ENCODE measurements around the gene SLC2A4RG.
"Not testable (repeated sequence)": the region's sequence is repeated elsewhere in the genome, so short reads cannot be mapped to it uniquely, and the experiment has no call there.

Gene SLC2A4RG

DNA sequence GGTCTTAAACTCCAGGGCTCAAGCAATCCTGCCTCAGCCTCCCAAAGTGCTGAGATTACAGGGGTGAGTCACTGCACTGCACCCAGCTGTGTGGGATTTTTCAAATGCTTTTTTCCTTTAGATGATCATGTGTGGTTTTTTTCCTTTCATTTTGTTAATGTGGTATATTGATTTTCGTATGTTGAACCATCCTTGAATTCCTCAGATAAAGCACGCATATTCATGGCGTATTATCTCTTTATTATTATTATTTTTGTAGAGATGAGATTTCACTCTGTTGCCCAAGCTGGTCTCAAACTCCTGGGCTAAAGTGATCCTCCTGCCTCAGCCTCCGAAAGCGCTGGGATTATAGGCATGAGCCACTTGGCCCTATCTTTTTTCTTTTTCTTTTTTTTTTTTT, 24.7 kb upstream of the SLC2A4RG start:
- no peak for DNase-seq

DNA sequence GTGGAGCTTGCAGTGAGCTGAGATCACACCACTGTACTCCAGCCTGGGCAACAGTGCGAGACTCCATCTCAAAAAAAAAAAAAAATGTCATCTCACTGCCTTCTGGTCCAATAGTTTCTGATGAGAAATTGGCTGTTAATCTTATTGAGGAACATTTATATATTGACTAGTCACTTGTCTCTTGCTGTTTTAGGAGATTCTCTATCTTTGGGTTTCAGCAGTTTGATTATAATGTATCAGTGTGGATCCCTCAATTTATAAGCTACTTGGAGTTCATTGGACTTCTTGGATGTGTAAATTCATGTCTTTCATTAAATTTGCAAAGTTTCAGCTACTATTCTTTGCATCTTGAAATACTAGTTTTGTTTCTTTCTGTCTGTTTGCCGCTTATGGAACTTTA, 20.6 kb upstream of the SLC2A4RG start:
- no peak for DNase-seq

DNA sequence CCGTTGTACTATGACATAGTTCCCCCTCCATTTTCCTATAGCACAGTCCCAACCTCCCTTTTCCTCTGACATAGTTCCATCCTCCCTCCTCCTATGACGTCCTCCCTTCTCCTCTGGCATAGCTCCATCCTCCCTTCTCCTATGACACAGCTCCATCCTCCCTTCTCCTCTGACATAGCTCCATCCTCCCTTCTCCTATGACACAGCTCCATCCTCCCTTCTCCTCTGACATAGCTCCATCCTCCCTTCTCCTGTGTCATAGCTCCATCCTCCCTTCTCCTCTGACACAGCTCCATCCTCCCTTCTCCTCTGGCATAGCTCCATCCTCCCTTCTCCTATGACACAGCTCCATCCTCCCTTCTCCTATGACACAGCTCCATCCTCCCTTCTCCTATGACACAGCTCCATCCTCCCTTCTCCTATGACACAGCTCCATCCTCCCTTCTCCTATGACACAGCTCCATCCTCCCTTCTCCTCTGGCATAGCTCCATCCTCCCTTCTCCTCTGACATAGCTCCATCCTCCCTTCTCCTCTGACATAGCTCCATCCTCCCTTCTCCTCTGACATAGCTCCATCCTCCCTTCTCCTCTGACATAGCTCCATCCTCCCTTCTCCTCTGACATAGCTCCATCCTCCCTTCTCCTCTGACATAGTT, 16.5 kb upstream of the SLC2A4RG start:
- not testable (repeated sequence) for DNase-seq

DNA sequence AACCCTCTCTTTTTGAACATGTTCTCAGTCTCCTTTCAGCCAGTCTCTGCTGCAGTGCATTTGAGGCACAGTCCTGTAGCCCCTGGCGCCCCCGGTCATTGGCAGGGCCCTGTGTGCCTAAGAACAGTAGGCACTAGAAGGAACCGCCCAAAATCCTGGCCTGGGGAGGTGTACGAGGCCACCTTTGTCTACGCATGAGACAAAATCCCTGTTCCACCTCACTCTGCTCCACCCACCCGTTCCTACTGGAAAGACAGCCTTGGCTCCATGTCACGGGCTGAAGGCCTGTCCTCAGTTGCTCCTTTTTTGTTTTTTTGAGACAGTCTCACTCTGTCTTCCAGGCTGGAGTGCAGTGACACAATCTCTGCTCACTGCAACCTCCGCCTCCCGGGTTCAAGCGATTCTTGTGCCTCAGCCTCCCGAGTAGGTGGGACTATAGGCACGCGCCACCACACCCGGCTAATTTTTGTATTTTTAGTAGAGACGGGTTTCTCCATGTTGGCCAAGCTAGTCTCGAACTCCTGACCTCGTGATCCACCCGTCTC, 9.3 kb upstream of the SLC2A4RG start:
- DNase-seq = not testable (repeated sequence)

DNA sequence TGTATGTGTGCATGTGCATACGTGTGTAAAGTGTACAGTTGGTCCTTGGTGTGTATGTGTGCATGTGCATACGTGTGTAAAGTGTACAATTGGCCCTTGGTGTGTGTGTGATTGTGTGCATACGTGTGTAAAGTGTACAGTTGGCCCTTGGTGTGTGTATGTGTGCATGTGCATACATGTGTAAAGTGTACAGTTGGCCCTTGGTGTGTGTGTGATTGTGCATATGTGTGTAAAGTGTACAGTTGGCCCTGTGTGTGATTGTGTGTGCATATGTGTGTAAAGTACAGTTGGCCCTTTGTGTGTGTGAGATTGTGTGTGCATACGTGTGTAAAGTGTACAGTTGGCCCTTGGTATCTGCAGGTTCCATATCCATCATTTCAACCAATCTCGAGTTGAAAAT, 8.2 kb upstream of the SLC2A4RG start:
- DNase-seq = no peak

DNA sequence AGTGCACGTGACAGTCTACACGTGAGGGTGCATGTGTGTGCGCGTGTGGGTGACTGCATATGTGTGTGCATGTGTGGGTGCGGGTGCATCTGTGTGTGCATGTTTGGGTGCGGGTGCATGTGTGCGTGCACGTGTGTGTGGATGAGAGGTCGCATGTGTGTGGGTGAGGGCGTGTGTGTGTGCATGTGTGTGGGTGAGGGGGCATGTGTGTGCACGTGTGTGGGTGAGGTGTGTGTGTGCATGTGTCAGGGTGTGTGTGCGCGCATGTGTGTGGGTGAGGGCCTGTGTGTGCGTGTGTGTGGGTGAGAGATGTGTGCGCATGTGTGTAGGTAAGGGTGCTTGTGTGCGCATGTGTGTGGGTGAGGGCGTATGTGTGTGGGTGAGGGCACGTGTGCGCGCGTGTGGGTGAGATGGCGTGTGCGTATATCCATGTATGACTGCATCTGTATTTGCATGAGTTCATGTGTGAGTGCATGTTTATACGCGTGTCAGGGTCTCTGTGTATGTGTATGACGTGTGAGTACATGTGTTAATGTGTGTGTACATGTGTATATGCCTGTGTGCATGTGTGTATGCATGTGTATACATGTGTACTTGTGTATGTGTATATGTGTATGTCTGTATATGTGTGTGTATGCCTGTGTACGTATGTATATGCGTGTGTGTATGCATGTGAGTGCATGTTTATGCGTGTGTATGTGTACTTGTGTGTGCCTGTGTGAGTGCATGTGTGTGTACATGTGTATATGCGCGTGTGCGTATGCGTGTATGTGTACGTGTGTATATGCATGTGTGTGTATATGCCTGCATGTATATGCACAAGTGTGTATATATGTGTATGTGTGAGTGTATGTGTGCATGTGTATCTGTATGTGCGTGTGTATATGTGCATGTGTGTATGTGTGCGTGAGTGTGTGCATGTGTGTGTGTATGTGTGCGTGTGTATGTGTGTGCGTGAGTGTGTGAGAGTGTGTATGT, 7.2 kb upstream of the SLC2A4RG start:
- no peak for DNase-seq

DNA sequence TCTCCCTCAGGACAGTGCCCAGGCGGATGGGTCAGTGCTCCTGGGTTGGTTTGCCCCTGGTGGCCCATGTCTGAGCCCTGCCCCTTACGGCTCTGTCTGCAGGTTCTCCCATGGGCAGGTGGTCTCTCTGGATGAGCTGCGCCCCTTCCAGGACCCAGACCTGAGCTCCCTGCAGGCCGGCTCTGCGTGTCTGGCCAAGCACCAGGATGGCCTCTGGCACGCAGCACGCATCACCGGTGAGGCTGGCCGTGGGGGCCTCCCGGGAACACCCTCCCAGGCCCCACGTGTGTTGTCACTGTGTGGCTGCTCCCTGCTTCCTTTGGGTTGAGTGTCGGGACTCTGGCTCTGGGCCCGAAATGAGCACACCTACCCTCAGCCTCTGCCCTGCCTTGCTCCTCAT, 6.5 kb upstream of the SLC2A4RG start:
- DNase-seq = no peak

DNA sequence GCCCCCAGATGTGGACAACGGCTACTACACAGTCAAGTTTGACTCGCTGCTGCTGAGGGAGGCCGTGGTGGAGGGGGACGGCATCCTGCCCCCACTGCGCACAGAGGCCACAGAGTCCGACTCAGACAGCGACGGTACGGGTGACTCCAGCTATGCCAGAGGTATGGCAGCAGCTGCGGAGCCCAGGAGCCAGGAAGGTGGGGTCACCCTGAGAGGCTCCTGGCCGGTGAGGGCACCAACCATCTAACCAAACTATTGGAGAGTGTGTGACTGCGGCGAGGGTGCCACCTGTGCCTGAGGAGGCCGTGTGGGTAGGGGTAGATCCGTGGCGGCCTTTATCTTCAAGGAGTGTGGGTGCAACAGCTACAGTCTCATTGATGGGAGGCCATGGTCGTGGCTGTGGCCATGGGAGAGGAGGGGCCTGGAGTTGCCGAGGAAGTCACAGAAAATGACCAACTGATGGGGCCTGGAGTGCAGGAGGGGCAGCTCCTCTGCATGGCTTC, 5.9 kb upstream of the SLC2A4RG start:
- no peak for DNase-seq

DNA sequence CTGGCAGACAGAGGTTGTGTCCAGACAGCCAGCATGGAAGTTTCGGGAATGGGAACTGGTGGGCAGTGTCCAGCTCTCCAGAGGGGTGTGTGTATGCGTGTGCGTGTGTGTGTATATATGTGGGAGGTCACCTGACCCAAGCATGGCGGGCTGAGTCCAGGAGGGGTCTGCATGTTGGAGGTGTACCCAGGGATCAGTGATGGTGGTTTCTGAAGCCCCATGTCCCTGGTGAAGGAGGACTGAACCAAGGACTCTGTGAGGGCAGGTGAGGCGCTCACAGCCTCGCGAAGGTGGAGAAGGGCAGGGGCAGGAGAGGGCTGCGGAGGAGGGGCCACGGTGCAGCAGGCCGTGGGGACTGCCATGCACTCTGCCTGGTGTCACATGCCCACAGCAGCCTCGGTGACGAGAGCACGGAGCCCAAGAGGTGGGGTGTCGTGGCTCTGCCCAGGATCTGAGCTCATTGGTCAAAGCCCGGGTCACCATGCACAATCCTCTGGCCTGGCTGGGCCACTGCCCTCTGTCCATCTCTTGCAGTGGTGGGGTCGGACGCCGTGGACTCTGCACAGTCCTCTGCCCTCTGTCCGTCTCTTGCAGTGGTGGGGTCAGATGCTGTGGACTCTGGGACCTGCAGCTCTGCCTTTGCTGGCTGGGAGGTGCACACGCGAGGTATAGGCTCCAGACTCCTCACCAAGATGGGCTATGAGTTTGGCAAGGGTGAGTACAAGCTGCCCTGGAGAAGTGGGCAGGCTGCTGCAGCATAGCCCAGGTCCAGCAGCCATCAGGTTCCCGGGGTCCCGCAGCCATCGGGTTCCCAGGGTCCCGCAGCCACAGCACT, 5.2 kb upstream of the SLC2A4RG start:
- no peak for DNase-seq

DNA sequence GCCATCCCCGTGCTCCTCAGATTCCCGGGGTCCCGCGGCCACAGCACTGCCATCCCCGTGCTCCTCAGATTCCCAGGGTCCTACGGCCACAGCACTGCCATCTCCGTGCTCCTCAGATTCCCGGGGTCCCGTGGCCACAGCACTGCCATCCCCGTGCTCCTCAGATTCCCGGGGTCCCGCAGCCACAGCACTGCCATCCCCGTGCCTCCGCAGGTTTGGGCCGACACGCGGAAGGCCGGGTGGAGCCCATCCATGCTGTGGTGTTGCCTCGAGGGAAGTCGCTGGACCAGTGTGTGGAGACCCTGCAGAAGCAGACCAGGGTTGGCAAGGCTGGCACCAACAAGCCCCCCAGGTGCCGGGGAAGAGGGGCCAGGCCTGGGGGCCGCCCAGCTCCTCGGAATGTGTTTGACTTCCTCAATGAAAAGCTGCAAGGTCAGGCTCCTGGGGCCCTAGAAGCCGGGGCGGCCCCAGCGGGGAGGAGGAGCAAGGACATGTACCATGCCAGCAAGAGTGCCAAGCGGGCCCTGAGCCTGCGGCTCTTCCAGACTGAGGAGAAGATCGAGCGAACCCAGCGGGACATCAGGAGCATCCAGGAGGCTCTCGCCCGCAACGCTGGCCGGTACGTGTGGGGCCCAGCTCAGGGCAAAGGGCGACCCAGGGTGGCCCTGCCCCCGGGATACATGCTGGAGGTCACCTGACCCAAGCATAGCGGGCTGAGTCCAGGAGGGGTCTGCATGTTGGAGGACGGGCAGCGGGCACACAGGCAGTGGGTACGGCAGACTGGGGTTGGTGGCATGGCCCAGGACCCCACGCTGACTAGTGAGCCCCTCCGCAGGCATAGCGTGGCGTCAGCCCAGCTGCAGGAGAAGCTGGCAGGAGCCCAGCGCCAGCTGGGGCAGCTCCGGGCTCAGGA, 4.4 kb upstream of the SLC2A4RG start:
- no peak for DNase-seq

DNA sequence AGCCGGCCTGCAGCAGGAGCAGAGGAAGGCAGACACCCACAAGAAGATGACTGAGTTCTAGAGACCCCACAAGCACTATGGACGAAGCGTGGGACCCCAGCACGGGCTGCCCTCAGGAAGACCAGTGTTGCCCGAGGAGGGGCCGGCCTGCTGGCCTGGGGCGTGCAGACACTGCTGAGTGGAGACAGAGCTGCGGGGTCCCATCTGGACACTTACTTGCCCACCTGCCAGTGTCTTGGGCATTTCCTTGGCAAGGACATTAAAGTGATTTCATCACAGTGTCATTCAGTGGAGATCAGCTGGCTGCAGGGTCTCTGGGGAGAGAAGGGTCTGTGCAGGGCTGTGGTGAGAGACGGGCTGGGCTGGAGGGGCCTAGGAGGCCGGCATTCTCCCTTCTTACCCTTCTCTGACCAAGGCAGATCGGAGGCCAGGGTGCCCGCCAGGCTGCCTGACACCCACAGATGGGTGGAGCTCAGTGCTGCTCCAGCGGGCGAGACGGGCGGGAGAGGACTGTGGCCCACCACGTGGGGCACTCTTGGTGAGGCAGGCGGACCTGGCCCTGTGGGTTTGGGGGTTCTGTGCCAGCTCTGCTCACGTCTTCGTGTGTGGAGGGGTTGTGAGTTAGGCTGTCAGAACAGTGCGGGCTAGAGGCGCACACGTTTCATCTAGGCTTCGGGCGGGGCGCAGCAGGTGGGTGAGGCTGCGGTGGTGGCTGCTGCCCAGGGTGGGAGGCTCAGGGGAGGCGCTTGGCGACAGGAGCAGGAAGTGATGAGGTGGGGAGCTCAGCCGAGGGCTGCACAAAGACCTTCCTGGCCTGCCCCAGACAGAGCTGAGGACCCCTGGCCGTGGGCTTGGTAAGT, 3.5 kb upstream of the SLC2A4RG start, which contains the start of gene LIME1:
LIME1 (plus strand) TSS at position 806 of the 860 bp plus-strand sequence. CDS start 886 bp downstream, outside the sequence.
- peak; percentile 85 for DNase-seq

DNA sequence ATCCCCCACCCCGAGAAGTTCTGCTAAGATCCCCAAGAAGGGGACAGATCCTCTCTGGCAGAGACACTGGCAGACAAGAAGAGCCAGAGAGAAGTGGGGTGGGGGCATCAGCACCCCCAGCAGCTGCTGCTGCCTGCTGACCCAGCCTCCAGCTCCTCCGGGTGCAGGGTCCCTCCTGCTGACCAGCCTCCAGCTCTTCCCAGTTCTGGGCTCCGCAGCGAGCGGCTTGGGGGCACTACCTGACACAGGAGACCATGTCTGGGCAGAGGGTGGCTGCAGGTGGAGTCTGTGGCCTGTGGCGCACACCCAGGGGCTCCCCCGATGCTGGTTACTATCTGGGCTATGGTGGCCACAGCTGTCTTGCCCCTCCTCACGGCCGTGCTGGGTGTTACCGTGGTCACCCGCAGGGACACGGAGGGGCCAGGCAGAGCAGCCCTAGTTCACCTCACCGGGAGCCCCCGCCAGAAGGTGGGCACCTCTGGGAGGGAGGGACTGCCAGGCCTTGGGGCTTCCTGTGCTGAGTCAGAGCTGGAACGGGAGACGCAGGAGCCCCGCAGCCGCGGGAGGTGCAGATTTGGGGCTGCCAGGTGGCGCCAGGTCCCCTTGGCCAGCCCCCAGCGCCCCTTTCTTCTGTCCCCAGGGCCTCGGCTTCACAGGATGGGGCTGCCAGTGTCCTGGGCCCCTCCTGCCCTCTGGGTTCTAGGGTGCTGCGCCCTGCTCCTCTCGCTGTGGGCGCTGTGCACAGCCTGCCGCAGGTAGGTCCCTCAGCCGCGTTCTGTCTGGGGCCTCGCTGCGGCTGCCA, 2.5 kb upstream of the SLC2A4RG start:
- peak; percentile 52 for DNase-seq

DNA sequence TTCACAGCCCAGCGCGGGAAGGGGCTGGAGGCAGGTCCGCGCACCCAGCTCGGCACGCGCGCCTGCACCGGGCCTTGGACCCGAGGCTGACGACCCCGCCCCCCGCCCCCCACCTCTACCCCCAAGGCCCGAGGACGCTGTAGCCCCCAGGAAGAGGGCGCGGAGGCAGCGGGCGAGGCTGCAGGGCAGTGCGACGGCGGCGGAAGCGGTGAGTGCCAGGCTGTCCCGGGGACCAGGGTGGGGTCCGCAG, 2.0 kb upstream of the SLC2A4RG start:
- no peak for DNase-seq

DNA sequence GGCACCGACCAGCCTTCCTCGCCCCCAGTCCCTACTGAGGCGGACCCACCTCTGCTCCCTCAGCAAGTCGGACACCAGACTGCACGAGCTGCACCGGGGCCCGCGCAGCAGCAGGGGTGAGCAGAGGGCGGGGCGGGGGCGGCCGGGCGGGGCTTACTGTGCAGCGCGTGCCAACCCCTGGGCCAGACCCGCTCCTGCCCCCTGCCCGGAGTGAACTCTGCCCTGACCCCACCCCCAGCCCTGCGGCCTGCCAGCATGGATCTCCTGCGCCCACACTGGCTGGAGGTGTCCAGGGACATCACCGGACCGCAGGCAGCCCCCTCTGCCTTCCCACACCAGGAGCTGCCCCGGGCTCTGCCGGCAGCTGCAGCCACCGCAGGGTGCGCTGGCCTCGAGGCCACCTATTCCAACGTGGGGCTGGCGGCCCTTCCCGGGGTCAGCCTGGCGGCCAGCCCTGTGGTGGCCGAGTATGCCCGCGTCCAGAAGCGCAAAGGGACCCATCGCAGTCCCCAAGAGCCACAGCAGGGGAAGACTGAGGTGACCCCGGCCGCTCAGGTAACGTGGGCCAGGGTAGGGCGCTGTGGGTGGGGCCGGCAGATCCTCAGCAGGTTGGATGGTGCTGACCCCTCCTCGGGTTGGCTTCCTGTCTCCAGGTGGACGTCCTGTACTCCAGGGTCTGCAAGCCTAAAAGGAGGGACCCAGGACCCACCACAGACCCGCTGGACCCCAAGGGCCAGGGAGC, 1.5 kb upstream of the SLC2A4RG start:
- DNase-seq = peak; percentile 27

DNA sequence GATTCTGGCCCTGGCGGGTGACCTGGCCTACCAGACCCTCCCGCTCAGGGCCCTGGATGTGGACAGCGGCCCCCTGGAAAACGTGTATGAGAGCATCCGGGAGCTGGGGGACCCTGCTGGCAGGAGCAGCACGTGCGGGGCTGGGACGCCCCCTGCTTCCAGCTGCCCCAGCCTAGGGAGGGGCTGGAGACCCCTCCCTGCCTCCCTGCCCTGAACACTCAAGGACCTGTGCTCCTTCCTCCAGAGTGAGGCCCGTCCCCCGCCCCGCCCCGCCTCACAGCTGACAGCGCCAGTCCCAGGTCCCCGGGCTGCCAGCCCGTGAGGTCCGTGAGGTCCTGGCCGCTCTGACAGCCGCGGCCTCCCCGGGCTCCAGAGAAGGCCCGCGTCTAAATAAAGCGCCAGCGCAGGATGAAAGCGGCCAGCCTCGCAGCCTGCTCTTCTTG, 868 bp upstream of the SLC2A4RG start:
- DNase-seq = peak; percentile 46

DNA sequence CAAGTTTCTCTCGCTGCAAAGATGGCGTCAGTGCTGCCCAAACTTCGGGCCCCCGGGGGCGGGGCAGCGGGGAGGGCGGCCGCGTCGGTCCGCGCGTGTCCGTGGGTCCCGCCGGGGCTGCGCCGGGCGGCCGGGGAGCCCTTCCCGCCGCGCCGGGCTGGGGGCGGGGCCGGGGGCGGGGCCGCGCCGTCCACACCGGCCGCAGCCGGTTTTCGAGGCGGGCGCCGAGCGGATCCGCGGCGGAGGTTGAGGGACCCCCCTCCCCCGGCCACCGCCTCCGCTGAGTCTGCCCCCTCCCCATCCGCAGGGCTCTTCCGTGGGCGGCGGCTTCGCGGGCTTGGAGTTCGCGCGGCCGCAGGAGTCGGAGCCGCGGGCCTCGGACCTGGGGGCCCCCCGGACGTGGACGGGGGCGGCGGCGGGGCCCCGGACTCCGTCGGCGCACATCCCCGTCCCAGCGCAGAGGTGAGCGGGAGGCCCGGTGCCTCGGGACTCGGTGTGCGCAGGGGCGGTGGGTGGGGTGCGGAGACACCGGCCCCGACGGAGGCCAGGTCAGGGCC, 572 bp downstream of the SLC2A4RG start:
- peak; percentile 70 for DNase-seq

DNA sequence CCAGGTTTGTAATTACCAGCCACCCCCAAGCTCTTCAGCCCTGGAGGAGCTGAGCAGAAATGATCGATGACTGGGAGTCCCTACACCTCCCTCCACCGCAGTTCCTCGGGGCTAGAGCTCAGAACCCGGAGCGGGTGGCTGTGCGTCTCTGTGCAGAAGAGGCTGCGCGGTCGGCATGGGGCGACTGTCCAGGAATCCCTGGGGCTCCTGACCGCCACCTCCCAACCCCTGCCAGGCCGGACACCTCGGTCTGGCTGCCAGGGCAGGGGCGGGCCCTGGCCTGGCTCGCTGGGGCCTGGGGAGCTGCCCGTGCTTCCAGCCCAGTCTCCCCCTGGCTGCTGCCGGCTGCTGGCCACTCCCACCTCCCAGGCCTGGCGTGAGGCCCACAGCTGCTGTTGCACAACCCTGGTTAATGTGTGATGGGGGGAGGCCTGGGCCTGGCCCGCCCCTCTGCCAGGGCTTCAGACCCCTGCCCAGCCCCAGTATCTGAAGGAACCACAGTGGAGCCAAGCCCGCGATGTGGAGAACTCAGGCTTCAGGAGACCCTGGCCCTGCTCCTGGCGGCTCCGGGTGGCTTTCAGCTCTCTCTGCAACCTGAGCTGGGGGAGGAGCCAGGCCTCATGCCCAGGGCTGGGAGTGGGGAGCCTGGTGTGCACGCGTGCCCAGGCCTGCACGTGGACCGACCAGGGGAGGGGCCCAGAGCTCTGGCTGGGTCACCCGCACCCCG, 1.2 kb downstream of the SLC2A4RG start:
- DNase-seq = peak; percentile 45

DNA sequence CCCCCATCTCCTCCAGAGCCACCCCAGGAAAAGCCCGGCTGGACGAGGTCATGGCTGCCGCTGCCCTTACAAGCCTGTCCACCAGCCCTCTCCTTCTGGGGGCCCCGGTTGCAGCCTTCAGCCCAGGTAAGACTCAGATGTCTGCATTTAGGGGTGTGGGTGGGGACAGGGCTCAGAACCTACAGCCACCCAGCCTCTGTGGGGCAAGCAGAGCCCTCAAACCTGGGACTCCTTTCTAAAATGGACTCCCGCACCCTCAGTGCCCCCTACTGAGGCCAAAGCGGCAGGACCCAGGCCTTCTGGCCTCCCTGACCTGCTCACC, 1.7 kb downstream of the SLC2A4RG start:
- no peak for DNase-seq
